ENCODE measurements around the gene GTF2IRD2.
"Not testable (repeated sequence)": the region's sequence is repeated elsewhere in the genome, so short reads cannot be mapped to it uniquely, and the experiment has no call there.

The GTF2IRD2 gene

GRCh38 chr7:74850833-74851721 lies at the start of gene GTF2IRD2:
Gene GTF2IRD2, minus strand, starts transcription at chr7:74851605. Its CDS starts 15,227 bp downstream, at chr7:74836378.
- not testable (repeated sequence) for DNase-seq

- DNase-seq = peak; percentile 75
Observed at GRCh38 chr7:74890158-74891123, 39.0 kb upstream of the GTF2IRD2 start.

GRCh38 chr7:74889518-74890129 lies 38.2 kb upstream of the GTF2IRD2 start:
- not testable (repeated sequence) for DNase-seq

GRCh38 chr7:74885295-74885694 lies 33.9 kb upstream of the GTF2IRD2 start:
- not testable (repeated sequence) for DNase-seq

- not testable (repeated sequence) for DNase-seq
Observed at GRCh38 chr7:74882110-74882509, 30.7 kb upstream of the GTF2IRD2 start.

GRCh38 chr7:74874748-74875512 lies 23.5 kb upstream of the GTF2IRD2 start:
- DNase-seq = not testable (repeated sequence)

- DNase-seq = not testable (repeated sequence)
Observed at GRCh38 chr7:74874104-74874747, 22.8 kb upstream of the GTF2IRD2 start.

- not testable (repeated sequence) for DNase-seq
Observed at GRCh38 chr7:74872542-74872941, 21.1 kb upstream of the GTF2IRD2 start.

GRCh38 chr7:74865777-74866176 lies 14.4 kb upstream of the GTF2IRD2 start:
- DNase-seq = not testable (repeated sequence)

- DNase-seq = not testable (repeated sequence)
Observed at GRCh38 chr7:74849853-74850252, 1.6 kb downstream of the GTF2IRD2 start.

- not testable (repeated sequence) for DNase-seq
Observed at GRCh38 chr7:74830411-74830810, 21.0 kb downstream of the GTF2IRD2 start.

GRCh38 chr7:74829959-74830358 lies 21.4 kb downstream of the GTF2IRD2 start:
- DNase-seq = not testable (repeated sequence)

GRCh38 chr7:74821259-74821658 lies 30.1 kb downstream of the GTF2IRD2 start:
- DNase-seq = not testable (repeated sequence)

- DNase-seq = not testable (repeated sequence)
Observed at GRCh38 chr7:74820146-74820805, 31.1 kb downstream of the GTF2IRD2 start.

- not testable (repeated sequence) for DNase-seq
Observed at GRCh38 chr7:74815882-74816281, 35.5 kb downstream of the GTF2IRD2 start.

- not testable (repeated sequence) for DNase-seq
Observed at GRCh38 chr7:74798644-74799043, 52.8 kb downstream of the GTF2IRD2 start.

- DNase-seq = not testable (repeated sequence)
Observed at GRCh38 chr7:74797848-74798622, 53.4 kb downstream of the GTF2IRD2 start.

- not testable (repeated sequence) for DNase-seq
Observed at GRCh38 chr7:74789200-74789736, 62.1 kb downstream of the GTF2IRD2 start.

- DNase-seq = peak; percentile 93
Observed at GRCh38 chr7:74788369-74789150, 62.8 kb downstream of the GTF2IRD2 start.
